Measurements from ENCODE around the gene RPA3. TPM values are rescaled to one million over a fixed set of nuclear protein-coding genes. Genes with fewer than 3 reads are reported as not detected.
A peak's percentile ranks its signal among the peaks of the same experiment; 100 is the strongest.

Gene RPA3
- polyA plus RNA-seq, 1 donor: 61.9 TPM

- DNase-seq: no peak
These were observed 63.3 kb downstream of the RPA3 start for GRCh38 chr7:7654964-7655715.

- no peak for DNase-seq
These were observed 64.7 kb downstream of the RPA3 start for GRCh38 chr7:7653593-7654187.

- no peak for DNase-seq
These were observed 65.4 kb downstream of the RPA3 start for GRCh38 chr7:7652798-7653540.

- DNase-seq: no peak
These were observed 66.9 kb downstream of the RPA3 start for GRCh38 chr7:7651479-7651878.

- no peak for DNase-seq
These were observed 67.7 kb downstream of the RPA3 start for GRCh38 chr7:7650682-7651206.

GRCh38 chr7:7647495-7648036, 70.8 kb downstream of the RPA3 start:
- no peak for DNase-seq

GRCh38 chr7:7642081-7642480, 76.3 kb downstream of the RPA3 start:
- DNase-seq: no peak

GRCh38 chr7:7641129-7641663, 77.2 kb downstream of the RPA3 start:
- DNase-seq: no peak

GRCh38 chr7:7640221-7641128, 77.9 kb downstream of the RPA3 start, which contains the start of gene UMAD1:
Gene UMAD1, plus strand, starts transcription at chr7:7640752. Its CDS starts 32,620 bp downstream, at chr7:7673372.
- peak; percentile 99 for DNase-seq

- no peak for DNase-seq
These were observed 78.6 kb downstream of the RPA3 start for GRCh38 chr7:7639847-7640220.

- DNase-seq: no peak
These were observed 79.0 kb downstream of the RPA3 start for GRCh38 chr7:7639421-7639820.

- no peak for DNase-seq
These were observed 87.6 kb downstream of the RPA3 start for GRCh38 chr7:7630626-7631329.

GRCh38 chr7:7628476-7628875, 89.9 kb downstream of the RPA3 start:
- no peak for DNase-seq

GRCh38 chr7:7620644-7621210, 97.7 kb downstream of the RPA3 start:
- DNase-seq: no peak

GRCh38 chr7:7620236-7620635, 98.2 kb downstream of the RPA3 start:
- DNase-seq: no peak

GRCh38 chr7:7618410-7618809, 100.0 kb downstream of the RPA3 start:
- no peak for DNase-seq

GRCh38 chr7:7617550-7617949, 100.9 kb downstream of the RPA3 start:
- DNase-seq: no peak

GRCh38 chr7:7614018-7614741, 104.2 kb downstream of the RPA3 start:
- DNase-seq: no peak

- DNase-seq: no peak
These were observed 105.2 kb downstream of the RPA3 start for GRCh38 chr7:7613210-7613609.

- DNase-seq: no peak
These were observed 105.9 kb downstream of the RPA3 start for GRCh38 chr7:7612519-7612918.

All from left kidney (tissue), 2 donors.